ENCODE measurements around the gene PRKCH. TPM values are rescaled to one million over a fixed set of nuclear protein-coding genes. Genes with fewer than 3 reads are reported as not detected.
A peak's percentile ranks its signal among the peaks of the same experiment; 100 is the strongest.

Gene PRKCH
- total and polyA plus RNA-seq, 3 experiments from 2014 or later, result 165 to 369 (median 166) TPM

DNA sequence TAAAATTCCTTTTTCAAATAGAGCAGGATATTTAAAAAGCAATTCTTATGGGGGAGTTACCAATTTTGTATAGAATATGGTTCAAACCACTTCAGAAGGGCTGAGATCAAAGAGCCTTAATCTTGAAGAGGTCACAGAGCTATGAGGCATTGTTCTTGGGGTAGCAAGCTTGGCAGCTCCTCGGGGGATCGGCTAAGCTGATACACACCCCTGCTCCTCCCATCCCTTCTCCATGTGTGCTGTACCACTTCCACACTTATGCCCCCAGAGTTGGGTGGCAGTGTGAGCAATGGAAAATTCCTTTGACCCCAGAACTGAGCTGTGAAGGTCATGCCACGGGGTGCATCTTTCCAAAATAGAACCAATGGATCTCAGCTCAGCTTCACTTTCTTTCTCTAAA is 25.2 kb upstream of the PRKCH start:
- ChIA-PET POLR2A (interaction anchor here (1.0 to 1.1 kb wide), 2 partner anchors 16 to 541 kb away, joined by 3 read pairs; no protein-coding TSS in a partner anchor), CTCF (interaction anchor here (0.6 to 1.7 kb wide), 11 partner anchors 8 to 438 kb away, joined by 3 to 8 read pairs (median 3); partner anchors contain the start of gene TMEM30B)
- Mint-ChIP-seq H3K27ac (peak overlapping the region in 4 of 8 donors; percentile 45 to 79 (median 62)), H3K27me3 (peaks cover 0 to 2% of the 10 kb centered on the region in 2 donors), H3K4me3 (no peak overlapping the region), H3K4me1 (peaks cover 41 to 56% (median 49%) of the 10 kb centered on the region in 3 donors), H3K36me3 (peaks cover 0 to 9% (median 8%) of the 10 kb centered on the region in 3 donors), H3K9me3 (peaks cover 0 to 4% (median 2%) of the 10 kb centered on the region in 5 donors)
- DNase-seq, result peak in 1 of 5 donors; percentile 23
- no peaks in the 10 kb centered on the region for H3K9me3 ChIP-seq (ENCODE audit: low read length)
- peaks cover 29% of the 10 kb centered on the region for H3K4me1 ChIP-seq (ENCODE audit: insufficient read depth, low read length)
- H3K36me3 ChIP-seq (ENCODE audit: insufficient read depth, low read length), result no peaks in the 10 kb centered on the region
- no peaks in the 10 kb centered on the region for H3K27me3 ChIP-seq (ENCODE audit: insufficient read depth, low read length, poor library complexity, severe bottlenecking)
- H3K4me3 ChIP-seq (ENCODE audit: low read length), result no peak overlapping the region
- H3K27ac ChIP-seq (ENCODE audit: low read depth, low read length), result no peak overlapping the region

DNA sequence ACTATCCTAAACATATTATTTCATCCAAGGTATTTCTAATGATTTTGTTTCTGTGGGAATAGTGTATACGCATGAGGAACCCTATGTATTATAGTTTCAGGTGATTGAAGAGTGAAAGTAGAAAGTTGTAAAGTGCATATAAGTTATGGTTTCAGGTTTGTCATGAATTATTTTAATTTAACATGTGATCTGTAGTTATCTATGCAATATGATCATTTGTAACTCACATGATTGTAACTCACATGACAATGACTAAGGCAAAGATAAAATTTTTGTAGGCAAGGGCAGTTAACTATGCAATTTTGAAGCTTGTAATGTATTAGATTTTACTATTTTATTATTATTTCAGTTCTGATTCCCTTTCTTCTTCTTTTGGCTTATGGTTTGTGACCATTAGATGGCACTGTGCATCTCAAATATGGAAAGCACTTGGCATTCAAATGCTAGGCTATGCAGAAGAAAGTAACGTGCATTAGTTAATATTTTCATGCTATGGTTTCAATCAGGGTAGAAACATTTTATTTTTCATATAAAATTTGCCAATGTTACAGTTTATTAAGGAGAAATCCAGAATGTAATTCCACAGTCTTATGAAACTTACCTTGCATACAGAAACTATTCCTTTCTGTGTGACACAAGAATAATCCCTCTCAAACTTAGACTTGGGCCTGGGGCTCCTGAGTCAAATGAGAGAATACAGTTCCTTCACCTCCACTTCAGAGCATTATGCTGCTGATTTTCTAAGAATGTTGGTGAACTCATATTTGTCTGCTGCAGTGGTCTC is 24.5 kb upstream of the PRKCH start:
- Mint-ChIP-seq H3K36me3 (peaks cover 0 to 11% (median 10%) of the 10 kb centered on the region in 3 donors), H3K27ac (peak overlapping the region in 4 of 8 donors; percentile 39 to 62 (median 42)), H3K27me3 (peaks cover 0 to 2% of the 10 kb centered on the region in 2 donors), H3K4me1 (peaks cover 42 to 56% (median 49%) of the 10 kb centered on the region in 3 donors), H3K4me3 (no peak overlapping the region), H3K9me3 (peaks cover 0 to 4% (median 2%) of the 10 kb centered on the region in 5 donors)
- Histone ChIP-seq H3K4me1 (ENCODE audit: insufficient read depth, low read length) (peaks cover 29% of the 10 kb centered on the region), H3K36me3 (ENCODE audit: insufficient read depth, low read length) (no peaks in the 10 kb centered on the region), H3K4me3 (ENCODE audit: low read length) (no peak overlapping the region), H3K9me3 (ENCODE audit: low read length) (no peaks in the 10 kb centered on the region), H3K27me3 (ENCODE audit: insufficient read depth, low read length, poor library complexity, severe bottlenecking) (no peaks in the 10 kb centered on the region), H3K27ac (ENCODE audit: low read depth, low read length) (no peak overlapping the region)
- ChIA-PET CTCF (interaction anchor here (0.6 to 1.7 kb wide), 11 partner anchors 9 to 437 kb away, joined by 3 to 8 read pairs (median 3); partner anchors contain the start of gene TMEM30B), POLR2A (interaction anchor here (0.5 to 1.5 kb wide), 4 partner anchors 17 to 541 kb away, joined by 3 to 5 read pairs (median 4); no protein-coding TSS in a partner anchor)
- DNase-seq, result peak in 3 of 5 donors; percentile 45 to 52 (median 46)

DNA sequence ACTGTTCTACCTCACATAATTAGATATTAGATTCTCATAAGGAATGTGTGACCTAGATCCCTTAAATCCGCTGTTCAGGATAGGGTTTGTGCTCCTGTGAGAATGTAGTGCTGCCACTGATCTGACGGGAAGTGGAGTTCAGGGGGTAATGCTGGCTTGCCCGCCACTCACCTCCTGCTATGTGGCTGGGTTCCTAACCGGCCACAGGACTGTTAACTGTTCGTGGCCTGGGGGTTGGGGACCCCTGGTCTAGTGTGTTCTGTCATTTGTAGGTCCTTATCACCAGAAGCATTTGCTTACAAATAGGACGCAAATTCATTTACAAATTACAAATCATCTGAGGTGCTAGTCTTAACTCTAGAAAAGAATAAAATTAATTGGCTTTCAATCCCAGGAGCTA is 23.8 kb upstream of the PRKCH start:
- H3K9me3 ChIP-seq (ENCODE audit: low read length), result no peaks in the 10 kb centered on the region
- H3K4me1 Mint-ChIP-seq, result peaks cover 42 to 56% (median 49%) of the 10 kb centered on the region in 3 donors
- H3K36me3 Mint-ChIP-seq, result peaks cover 0 to 16% (median 10%) of the 10 kb centered on the region in 3 donors
- no peaks in the 10 kb centered on the region for H3K27me3 ChIP-seq (ENCODE audit: insufficient read depth, low read length, poor library complexity, severe bottlenecking)
- POLR2A ChIA-PET, result interaction anchor here (0.5 to 1.5 kb wide), 2 partner anchors 44 to 107 kb away, joined by 4 to 5 read pairs; no protein-coding TSS in a partner anchor
- no peak overlapping the region for H3K4me3 ChIP-seq (ENCODE audit: low read length)
- H3K27me3 Mint-ChIP-seq, result peaks cover 0 to 2% of the 10 kb centered on the region in 2 donors
- H3K27ac Mint-ChIP-seq, result peak overlapping the region in 7 of 8 donors; percentile 33 to 86 (median 38)
- no peak overlapping the region for H3K27ac ChIP-seq (ENCODE audit: low read depth, low read length)
- peaks cover 0 to 4% (median 2%) of the 10 kb centered on the region in 5 donors for H3K9me3 Mint-ChIP-seq
- CTCF ChIA-PET, result interaction anchor here (0.9 to 1.5 kb wide), 3 partner anchors 40 to 256 kb away, joined by 3 to 4 read pairs (median 3); no protein-coding TSS in a partner anchor
- no peaks in the 10 kb centered on the region for H3K36me3 ChIP-seq (ENCODE audit: insufficient read depth, low read length)
- H3K4me1 ChIP-seq (ENCODE audit: insufficient read depth, low read length), result peaks cover 29% of the 10 kb centered on the region
- no peak overlapping the region for H3K4me3 Mint-ChIP-seq
- DNase-seq, result no peak

DNA sequence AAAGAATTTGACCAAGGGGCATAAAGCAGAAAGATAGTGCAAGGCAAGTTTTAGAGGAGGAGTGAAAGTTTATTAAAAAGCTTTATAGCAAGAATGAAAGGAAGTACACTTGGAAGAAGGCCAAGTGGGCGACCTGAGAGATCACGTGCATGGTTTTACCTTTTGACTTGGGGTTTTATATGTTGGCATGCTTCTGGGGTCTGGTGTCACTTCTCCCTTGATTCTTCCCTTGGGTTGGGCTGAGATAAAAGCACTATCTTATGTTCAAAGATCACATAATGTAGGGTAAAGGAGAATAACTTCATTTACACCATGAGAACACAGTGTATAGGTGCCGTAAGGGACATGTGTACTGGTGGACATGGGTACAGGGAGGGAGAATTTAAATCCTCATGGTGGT is 22.6 kb upstream of the PRKCH start:
- no peaks in the 10 kb centered on the region for H3K9me3 ChIP-seq (ENCODE audit: low read length)
- peaks cover 0 to 2% of the 10 kb centered on the region in 2 donors for H3K27me3 Mint-ChIP-seq
- no peaks in the 10 kb centered on the region for H3K27me3 ChIP-seq (ENCODE audit: insufficient read depth, low read length, poor library complexity, severe bottlenecking)
- peaks cover 0 to 21% (median 15%) of the 10 kb centered on the region in 3 donors for H3K36me3 Mint-ChIP-seq
- POLR2A ChIA-PET, result interaction anchor here (0.7 kb wide), 1 partner anchor 23 kb away, joined by 3 read pairs; the partner anchor contains the start of gene PRKCH
- peak overlapping the region in 7 of 8 donors; percentile 43 to 74 (median 55) for H3K27ac Mint-ChIP-seq
- no peaks in the 10 kb centered on the region for H3K36me3 ChIP-seq (ENCODE audit: insufficient read depth, low read length)
- no peak overlapping the region for H3K4me3 ChIP-seq (ENCODE audit: low read length)
- H3K4me3 Mint-ChIP-seq, result peak overlapping the region in 1 of 7 donors; percentile 30
- no peak overlapping the region for H3K27ac ChIP-seq (ENCODE audit: low read depth, low read length)
- DNase-seq, result peak in 1 of 5 donors; percentile 42
- H3K4me1 Mint-ChIP-seq, result peaks cover 42 to 53% (median 49%) of the 10 kb centered on the region in 3 donors
- peaks cover 0 to 4% (median 2%) of the 10 kb centered on the region in 5 donors for H3K9me3 Mint-ChIP-seq
- H3K4me1 ChIP-seq (ENCODE audit: insufficient read depth, low read length), result peaks cover 29% of the 10 kb centered on the region
- CTCF ChIA-PET, result interaction anchor here (1.5 kb wide), 1 partner anchor 157 kb away, joined by 4 read pairs; no protein-coding TSS in a partner anchor

DNA sequence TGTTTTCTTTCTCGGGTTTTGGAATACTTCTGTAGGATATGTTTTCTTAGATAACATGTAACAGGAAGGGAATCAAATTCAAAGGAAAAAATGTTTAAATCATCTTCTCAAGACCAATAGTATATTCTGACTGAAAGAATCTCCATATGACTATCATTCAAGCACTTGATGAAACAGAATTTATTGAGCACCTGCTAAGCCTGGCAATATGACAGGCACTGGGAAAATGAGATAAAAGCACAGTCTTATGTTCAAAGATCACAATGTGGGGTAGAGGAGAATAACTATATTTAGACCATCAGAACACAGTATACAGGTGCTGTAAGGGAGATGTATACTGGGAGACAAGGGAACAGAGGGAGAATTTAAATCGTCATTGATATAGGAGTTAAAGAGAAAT is 21.2 kb upstream of the PRKCH start:
- Mint-ChIP-seq H3K4me1 (peaks cover 42 to 53% (median 49%) of the 10 kb centered on the region in 3 donors), H3K4me3 (no peak overlapping the region)
- POLR2A ChIA-PET, result no interaction called here

DNA sequence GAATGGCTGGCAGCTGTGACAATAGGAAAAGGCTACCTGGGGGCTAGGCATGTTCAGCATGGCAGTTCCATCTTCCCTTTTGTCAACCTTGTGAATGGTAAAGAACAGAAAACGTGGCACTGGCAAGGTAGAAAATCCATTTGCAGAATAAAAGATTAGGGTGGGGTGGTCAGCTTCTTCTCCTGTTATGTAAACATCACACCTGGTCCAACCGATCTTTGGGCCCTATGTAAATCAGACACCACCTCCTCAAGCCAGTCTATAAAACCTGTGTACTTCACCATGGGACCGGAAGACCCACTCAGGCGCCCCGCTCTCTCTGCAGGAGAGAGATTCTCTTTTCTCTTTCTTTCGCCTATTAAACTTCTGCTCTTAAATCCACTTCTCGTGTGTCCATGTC is 20.6 kb upstream of the PRKCH start:
- Mint-ChIP-seq H3K9me3 (peaks cover 2 to 9% (median 4%) of the 10 kb centered on the region in 5 donors), H3K36me3 (peaks cover 9 to 29% (median 17%) of the 10 kb centered on the region in 3 donors), H3K4me3 (no peak overlapping the region), H3K27ac (peak overlapping the region in 2 of 8 donors; percentile 19 to 46), H3K27me3 (peaks cover 0 to 2% of the 10 kb centered on the region in 2 donors), H3K4me1 (peaks cover 42 to 53% (median 45%) of the 10 kb centered on the region in 3 donors)
- POLR2A ChIA-PET, result interaction anchor here (0.6 kb wide), 1 partner anchor 94 kb away, joined by 4 read pairs; no protein-coding TSS in a partner anchor
- CTCF ChIA-PET, result no interaction called here
- Histone ChIP-seq H3K36me3 (ENCODE audit: insufficient read depth, low read length) (no peaks in the 10 kb centered on the region), H3K27me3 (ENCODE audit: insufficient read depth, low read length, poor library complexity, severe bottlenecking) (no peaks in the 10 kb centered on the region), H3K27ac (ENCODE audit: low read depth, low read length) (no peak overlapping the region), H3K4me3 (ENCODE audit: low read length) (no peak overlapping the region), H3K4me1 (ENCODE audit: insufficient read depth, low read length) (peaks cover 28% of the 10 kb centered on the region), H3K9me3 (ENCODE audit: low read length) (no peaks in the 10 kb centered on the region)
- DNase-seq, result no peak

More for the DNA sequence above, 21.2 kb upstream of the PRKCH start:
- CTCF ChIA-PET, result interaction anchor here (1.0 kb wide), 1 partner anchor 152 kb away, joined by 3 read pairs; no protein-coding TSS in a partner anchor
- H3K4me1 ChIP-seq (ENCODE audit: insufficient read depth, low read length), result peaks cover 29% of the 10 kb centered on the region
- Mint-ChIP-seq H3K27me3 (peaks cover 0 to 2% of the 10 kb centered on the region in 2 donors), H3K27ac (peak overlapping the region in 5 of 8 donors; percentile 0 to 53 (median 10)), H3K36me3 (peaks cover 5 to 26% (median 15%) of the 10 kb centered on the region in 3 donors), H3K9me3 (peaks cover 0 to 4% (median 2%) of the 10 kb centered on the region in 5 donors)
- H3K27ac ChIP-seq (ENCODE audit: low read depth, low read length), result no peak overlapping the region
- H3K4me3 ChIP-seq (ENCODE audit: low read length), result no peak overlapping the region
- H3K36me3 ChIP-seq (ENCODE audit: insufficient read depth, low read length), result no peaks in the 10 kb centered on the region
- H3K9me3 ChIP-seq (ENCODE audit: low read length), result no peaks in the 10 kb centered on the region
- no peak for DNase-seq
- H3K27me3 ChIP-seq (ENCODE audit: insufficient read depth, low read length, poor library complexity, severe bottlenecking), result no peaks in the 10 kb centered on the region

DNA sequence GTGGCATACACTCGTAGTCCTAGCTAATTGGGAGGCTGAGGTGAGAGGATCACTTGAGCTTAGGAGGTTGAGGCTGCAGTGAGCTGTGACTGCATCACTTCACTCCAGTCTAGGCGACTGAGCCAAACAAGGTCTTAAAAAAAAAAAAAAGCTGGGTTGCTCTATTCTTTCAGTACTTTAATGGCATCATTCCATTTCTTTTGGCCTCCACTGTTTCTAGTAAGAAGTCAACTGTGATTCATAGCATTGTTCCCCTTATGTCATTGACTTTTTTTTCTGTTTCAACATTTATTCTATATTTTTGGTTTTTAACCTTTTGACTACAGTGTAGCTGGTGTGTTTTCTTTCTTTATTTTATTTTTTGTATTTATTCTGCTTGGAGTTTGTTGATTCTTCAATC is 16.7 kb upstream of the PRKCH start:
- POLR2A ChIA-PET, result no interaction called here

More for the DNA sequence above, 16.7 kb upstream of the PRKCH start:
- H3K27ac Mint-ChIP-seq, result no peak overlapping the region
- H3K27ac ChIP-seq (ENCODE audit: low read depth, low read length), result no peak overlapping the region
- H3K9me3 Mint-ChIP-seq, result peaks cover 1 to 13% (median 8%) of the 10 kb centered on the region in 5 donors
- H3K4me1 ChIP-seq (ENCODE audit: insufficient read depth, low read length), result peaks cover 9% of the 10 kb centered on the region
- H3K4me1 Mint-ChIP-seq, result peaks cover 16 to 25% (median 19%) of the 10 kb centered on the region in 3 donors
- no peak overlapping the region for H3K4me3 ChIP-seq (ENCODE audit: low read length)
- H3K9me3 ChIP-seq (ENCODE audit: low read length), result no peaks in the 10 kb centered on the region
- no peaks in the 10 kb centered on the region for H3K36me3 ChIP-seq (ENCODE audit: insufficient read depth, low read length)
- CTCF ChIA-PET, result interaction anchor here (0.6 kb wide), 1 partner anchor 532 kb away, joined by 3 read pairs; no protein-coding TSS in a partner anchor
- peaks cover 19 to 46% (median 23%) of the 10 kb centered on the region in 3 donors for H3K36me3 Mint-ChIP-seq
- no peak overlapping the region for H3K4me3 Mint-ChIP-seq
- no peaks in the 10 kb centered on the region for H3K27me3 ChIP-seq (ENCODE audit: insufficient read depth, low read length, poor library complexity, severe bottlenecking)
- H3K27me3 Mint-ChIP-seq, result no peaks in the 10 kb centered on the region
- no peak for DNase-seq
